HG03354 (cell line): ENCODE results near the gene RAC2.

ENCODE experiments used
- ATAC-seq: cut with Tn5 transposase; IDR thresholded peaks from one replicate; pipeline ENCODE4 v1.9.1; 2021; ENCODE audit warnings: mild to moderate bottlenecking; ENCODE audit not compliant: unreplicated experiment, poor library complexity, severe bottlenecking

RAC2 gene

GRCh38 chr22:37277384-37277783, 33.3 kb upstream of the RAC2 start:
- ATAC-seq, result no peak

GRCh38 chr22:37276776-37277175, 32.7 kb upstream of the RAC2 start:
- ATAC-seq, result no peak

GRCh38 chr22:37275622-37276021, 31.6 kb upstream of the RAC2 start:
- ATAC-seq, result no peak

GRCh38 chr22:37275134-37275533, 31.1 kb upstream of the RAC2 start:
- ATAC-seq, result no peak

- no peak for ATAC-seq
Measured at GRCh38 chr22:37274380-37274862, 30.4 kb upstream of the RAC2 start.

- no peak for ATAC-seq
Measured at GRCh38 chr22:37273846-37274225, 29.8 kb upstream of the RAC2 start.

GRCh38 chr22:37273126-37273845, 29.2 kb upstream of the RAC2 start:
- no peak for ATAC-seq

GRCh38 chr22:37270928-37271650, 27.0 kb upstream of the RAC2 start:
- ATAC-seq, result no peak

GRCh38 chr22:37269936-37270678, 26.0 kb upstream of the RAC2 start:
- ATAC-seq, result no peak

GRCh38 chr22:37267661-37268413, 23.8 kb upstream of the RAC2 start:
- no peak for ATAC-seq

- peak; percentile 86 for ATAC-seq
Measured at GRCh38 chr22:37267135-37267587, 23.1 kb upstream of the RAC2 start.

GRCh38 chr22:37266581-37267134, 22.6 kb upstream of the RAC2 start:
- no peak for ATAC-seq

- ATAC-seq, result no peak
Measured at GRCh38 chr22:37263966-37264887, 20.2 kb upstream of the RAC2 start.

GRCh38 chr22:37262346-37262745, 18.3 kb upstream of the RAC2 start:
- no peak for ATAC-seq

GRCh38 chr22:37260901-37261336, 16.9 kb upstream of the RAC2 start:
- ATAC-seq, result no peak

- no peak for ATAC-seq
Measured at GRCh38 chr22:37260155-37260795, 16.2 kb upstream of the RAC2 start.

- no peak for ATAC-seq
Measured at GRCh38 chr22:37259540-37260029, 15.5 kb upstream of the RAC2 start.
